ENCODE data around the gene HIBADH. TPM values are rescaled to one million over a fixed set of nuclear protein-coding genes. Genes with fewer than 3 reads are reported as not detected.

HIBADH gene
- total RNA-seq, 1 experiment from 2014 or later, result 23.2 TPM

DNA sequence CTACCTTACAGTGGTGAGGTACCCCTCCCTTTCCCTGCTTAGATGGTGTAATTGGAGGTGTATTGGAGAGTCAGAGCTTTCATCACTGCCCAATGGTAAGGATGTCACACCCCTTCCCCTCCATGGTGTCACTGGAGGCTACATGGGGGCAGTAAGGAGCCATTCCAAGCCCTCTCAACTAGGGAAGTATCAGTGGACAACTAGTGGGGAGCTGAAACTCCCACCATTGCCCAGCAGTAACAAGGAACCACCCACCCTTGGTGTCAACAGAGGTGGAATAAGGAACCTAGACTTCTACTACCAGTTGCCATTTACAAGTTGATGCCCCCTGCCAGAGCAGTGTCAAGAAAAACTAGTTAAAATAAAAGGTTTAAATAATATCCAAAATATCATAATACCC lies 2.8 kb upstream of the HIBADH start:
- H4K5ac ChIP-seq (ENCODE audit: insufficient read length, low read depth, low read length), result no peak overlapping the region
- no peak overlapping the region for H3K56ac ChIP-seq (ENCODE audit: insufficient read length, low read depth, low read length)
- Mint-ChIP-seq H3K4me1 (peaks cover 12 to 14% of the 10 kb centered on the region in 2 experiments), H3K27ac (no peak overlapping the region), H3K36me3 (ENCODE audit: insufficient read depth in 1 of 3, low read depth in 3 of 3) (no peaks in the 10 kb centered on the region), H3K4me3 (no peak overlapping the region), H3K9me3 (peaks cover 0 to 4% of the 10 kb centered on the region in 2 experiments; a peak in 1 of 5 replicates), H3K27me3 (ENCODE audit: low read depth) (peaks cover 8% of the 10 kb centered on the region; the same call in 1 of the 2 replicates)
- no peak overlapping the region for H2BK20ac ChIP-seq (ENCODE audit: low read depth, low read length, poor library complexity, severe bottlenecking)
- H3K27me3 ChIP-seq (ENCODE audit: insufficient read depth, low read length), result no peaks in the 10 kb centered on the region
- H3K9ac ChIP-seq (ENCODE audit: extremely low read depth, insufficient read length, low read length), result no peak overlapping the region
- no peaks in the 10 kb centered on the region for H3K79me1 ChIP-seq (ENCODE audit: insufficient read depth, low read depth, low read length, poor library complexity, severe bottlenecking)
- no peak overlapping the region for H3K4me2 ChIP-seq (ENCODE audit: insufficient read depth, insufficient read length, low read length)
- H2AFZ ChIP-seq (ENCODE audit: low read length), result no peak overlapping the region
- H3K4ac ChIP-seq (ENCODE audit: low read depth, low read length), result no peak overlapping the region
- H3K27ac ChIP-seq (ENCODE audit: insufficient read length, low read depth, low read length), result no peak overlapping the region
- no peak overlapping the region for H4K8ac ChIP-seq (replicated peaks; ENCODE audit: insufficient read length, low read depth, low read length)
- H4K91ac ChIP-seq (ENCODE audit: insufficient read length, low read depth, low read length), result no peak overlapping the region
- no peak overlapping the region for H3K14ac ChIP-seq (ENCODE audit: insufficient read depth, low read length)
- H3K79me2 ChIP-seq (ENCODE audit: insufficient read depth, low read length), result no peaks in the 10 kb centered on the region
- no peak for DNase-seq
- H3K9me3 ChIP-seq (ENCODE audit: control insufficient read depth, low read depth, low read length), result no peaks in the 10 kb centered on the region
- no peak overlapping the region for H3K18ac ChIP-seq (ENCODE audit: insufficient read length, low read depth, low read length)
- H2BK120ac ChIP-seq (ENCODE audit: low read depth, low read length, poor library complexity, severe bottlenecking), result no peak overlapping the region
- peak overlapping the region; percentile 52; the same call in 1 of the 2 replicates for H2BK15ac ChIP-seq (ENCODE audit: low read depth, low read length)
- H4K20me1 ChIP-seq (ENCODE audit: control insufficient read depth, insufficient read depth, insufficient read length), result no peaks in the 10 kb centered on the region
- H3K23ac ChIP-seq (ENCODE audit: insufficient read length, low read depth, low read length), result no peak overlapping the region
- TF ChIP-seq, protein P1, sequence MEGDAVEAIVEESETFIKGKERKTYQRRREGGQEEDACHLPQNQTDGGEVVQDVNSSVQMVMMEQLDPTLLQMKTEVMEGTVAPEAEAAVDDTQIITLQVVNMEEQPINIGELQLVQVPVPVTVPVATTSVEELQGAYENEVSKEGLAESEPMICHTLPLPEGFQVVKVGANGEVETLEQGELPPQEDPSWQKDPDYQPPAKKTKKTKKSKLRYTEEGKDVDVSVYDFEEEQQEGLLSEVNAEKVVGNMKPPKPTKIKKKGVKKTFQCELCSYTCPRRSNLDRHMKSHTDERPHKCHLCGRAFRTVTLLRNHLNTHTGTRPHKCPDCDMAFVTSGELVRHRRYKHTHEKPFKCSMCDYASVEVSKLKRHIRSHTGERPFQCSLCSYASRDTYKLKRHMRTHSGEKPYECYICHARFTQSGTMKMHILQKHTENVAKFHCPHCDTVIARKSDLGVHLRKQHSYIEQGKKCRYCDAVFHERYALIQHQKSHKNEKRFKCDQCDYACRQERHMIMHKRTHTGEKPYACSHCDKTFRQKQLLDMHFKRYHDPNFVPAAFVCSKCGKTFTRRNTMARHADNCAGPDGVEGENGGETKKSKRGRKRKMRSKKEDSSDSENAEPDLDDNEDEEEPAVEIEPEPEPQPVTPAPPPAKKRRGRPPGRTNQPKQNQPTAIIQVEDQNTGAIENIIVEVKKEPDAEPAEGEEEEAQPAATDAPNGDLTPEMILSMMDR (conservative IDR thresholded peaks at IDR 0.05), result no peak
- H2BK12ac ChIP-seq (ENCODE audit: insufficient read length, low read depth, low read length), result no peak overlapping the region
- H3T11ph ChIP-seq (ENCODE audit: low read length), result no peak overlapping the region
- no peaks in the 10 kb centered on the region; the same call in 1 of the 2 replicates for H3K4me1 ChIP-seq (ENCODE audit: insufficient read depth, low read length)
- no peak overlapping the region for H2AK5ac ChIP-seq (ENCODE audit: insufficient read length, low read length)
- peaks cover 8% of the 10 kb centered on the region for H3K23me2 ChIP-seq (ENCODE audit: insufficient read length, low read depth, low read length, poor library complexity, severe bottlenecking)
- H2BK5ac ChIP-seq (ENCODE audit: insufficient read length, low read length), result no peak overlapping the region

Measured in H9 (cell line).